WTC11 (cell line): ENCODE measurements around the gene IL5.

Experiments
- SMAD4 ChIP-seq: sonication (generic); formaldehyde crosslinking; IDR thresholded peaks from 2 replicates; pipeline ENCODE4 v1.8.0; 2022; ENCODE audit warnings: mild to moderate bottlenecking, missing genetic modification reagents
- TP53 ChIP-seq: sonication (generic); formaldehyde crosslinking; IDR thresholded peaks from 2 replicates; pipeline ENCODE4 v1.8.1; 2023; ENCODE audit warnings: mild to moderate bottlenecking, missing genetic modification reagents
- ZNF138 ChIP-seq: sonication (generic); formaldehyde crosslinking; conservative IDR thresholded peaks from 2 replicates; pipeline ENCODE4 v1.8.1; 2022; ENCODE audit warnings: mild to moderate bottlenecking, moderate library complexity, missing genetic modification reagents
- ZNF423 ChIP-seq: fragments of 250-450 bp; sonication (Bioruptor Pico); IDR thresholded peaks from 2 replicates; pipeline ENCODE4 v2.1.2; 2022; ENCODE audit warnings: mild to moderate bottlenecking, moderate library complexity
- TF ChIP-seq, protein P1 (sequence below): sonication (generic); formaldehyde crosslinking; conservative IDR thresholded peaks from 2 replicates; pipeline ENCODE4 v1.8.1; 2022; ENCODE audit warnings: mild to moderate bottlenecking, missing genetic modification reagents
- TF ChIP-seq, protein P2 (sequence below): fragments of 200-600 bp; IDR thresholded peaks from 2 replicates; pipeline ENCODE4 v1.8.0; 2022; ENCODE audit warnings: antibody characterized with exemption
- TF ChIP-seq, protein P3 (sequence below): sonication (generic); formaldehyde crosslinking; IDR thresholded peaks from 2 replicates; pipeline ENCODE4 v1.8.1; 2022; ENCODE audit warnings: missing genetic modification reagents, borderline replicate concordance
- TF ChIP-seq, protein P4 (sequence below): sonication (generic); formaldehyde crosslinking; IDR thresholded peaks from 2 replicates; pipeline ENCODE4 v1.8.1; 2022; ENCODE audit warnings: mild to moderate bottlenecking, missing genetic modification reagents, moderate library complexity, borderline replicate concordance

DNA sequence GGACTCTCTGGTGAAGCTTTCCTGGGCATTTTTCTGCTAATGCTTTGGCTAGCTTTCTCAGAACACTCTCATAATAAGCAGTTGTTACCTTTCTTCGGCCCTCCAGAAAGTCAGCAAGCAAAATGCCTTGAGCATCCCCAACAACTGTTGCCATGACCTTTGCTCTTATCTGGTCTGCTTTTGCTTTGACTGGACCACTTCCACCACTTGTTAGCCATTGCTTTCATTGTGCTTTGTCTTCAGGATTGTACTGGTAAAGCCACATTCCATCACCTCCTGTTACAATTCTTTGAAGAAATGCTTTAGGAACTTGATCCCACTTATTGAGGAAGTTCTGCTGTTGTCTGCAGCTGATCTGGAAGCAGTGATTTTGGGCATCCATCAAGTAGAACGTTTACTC, 49.2 kb upstream of the IL5 start:
- TF ChIP-seq, protein P1, sequence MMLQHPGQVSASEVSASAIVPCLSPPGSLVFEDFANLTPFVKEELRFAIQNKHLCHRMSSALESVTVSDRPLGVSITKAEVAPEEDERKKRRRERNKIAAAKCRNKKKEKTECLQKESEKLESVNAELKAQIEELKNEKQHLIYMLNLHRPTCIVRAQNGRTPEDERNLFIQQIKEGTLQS = no peak
- TF ChIP-seq ZNF423 (CRISPR knock-in tag) (no peak), TP53 (CRISPR knock-in tag) (no peak), ZNF138 (CRISPR knock-in tag) (no peak), SMAD4 (CRISPR knock-in tag) (no peak)
- TF ChIP-seq, protein P2, sequence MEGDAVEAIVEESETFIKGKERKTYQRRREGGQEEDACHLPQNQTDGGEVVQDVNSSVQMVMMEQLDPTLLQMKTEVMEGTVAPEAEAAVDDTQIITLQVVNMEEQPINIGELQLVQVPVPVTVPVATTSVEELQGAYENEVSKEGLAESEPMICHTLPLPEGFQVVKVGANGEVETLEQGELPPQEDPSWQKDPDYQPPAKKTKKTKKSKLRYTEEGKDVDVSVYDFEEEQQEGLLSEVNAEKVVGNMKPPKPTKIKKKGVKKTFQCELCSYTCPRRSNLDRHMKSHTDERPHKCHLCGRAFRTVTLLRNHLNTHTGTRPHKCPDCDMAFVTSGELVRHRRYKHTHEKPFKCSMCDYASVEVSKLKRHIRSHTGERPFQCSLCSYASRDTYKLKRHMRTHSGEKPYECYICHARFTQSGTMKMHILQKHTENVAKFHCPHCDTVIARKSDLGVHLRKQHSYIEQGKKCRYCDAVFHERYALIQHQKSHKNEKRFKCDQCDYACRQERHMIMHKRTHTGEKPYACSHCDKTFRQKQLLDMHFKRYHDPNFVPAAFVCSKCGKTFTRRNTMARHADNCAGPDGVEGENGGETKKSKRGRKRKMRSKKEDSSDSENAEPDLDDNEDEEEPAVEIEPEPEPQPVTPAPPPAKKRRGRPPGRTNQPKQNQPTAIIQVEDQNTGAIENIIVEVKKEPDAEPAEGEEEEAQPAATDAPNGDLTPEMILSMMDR = no peak
- TF ChIP-seq, protein P3, sequence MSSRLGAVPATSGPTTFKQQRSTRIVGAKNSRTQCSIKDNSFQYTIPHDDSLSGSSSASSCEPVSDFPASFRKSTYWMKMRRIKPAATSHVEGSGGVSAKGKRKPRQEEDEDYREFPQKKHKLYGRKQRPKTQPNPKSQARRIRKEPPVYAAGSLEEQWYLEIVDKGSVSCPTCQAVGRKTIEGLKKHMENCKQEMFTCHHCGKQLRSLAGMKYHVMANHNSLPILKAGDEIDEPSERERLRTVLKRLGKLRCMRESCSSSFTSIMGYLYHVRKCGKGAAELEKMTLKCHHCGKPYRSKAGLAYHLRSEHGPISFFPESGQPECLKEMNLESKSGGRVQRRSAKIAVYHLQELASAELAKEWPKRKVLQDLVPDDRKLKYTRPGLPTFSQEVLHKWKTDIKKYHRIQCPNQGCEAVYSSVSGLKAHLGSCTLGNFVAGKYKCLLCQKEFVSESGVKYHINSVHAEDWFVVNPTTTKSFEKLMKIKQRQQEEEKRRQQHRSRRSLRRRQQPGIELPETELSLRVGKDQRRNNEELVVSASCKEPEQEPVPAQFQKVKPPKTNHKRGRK (CRISPR knock-in tag) = no peak
- TF ChIP-seq, protein P4, sequence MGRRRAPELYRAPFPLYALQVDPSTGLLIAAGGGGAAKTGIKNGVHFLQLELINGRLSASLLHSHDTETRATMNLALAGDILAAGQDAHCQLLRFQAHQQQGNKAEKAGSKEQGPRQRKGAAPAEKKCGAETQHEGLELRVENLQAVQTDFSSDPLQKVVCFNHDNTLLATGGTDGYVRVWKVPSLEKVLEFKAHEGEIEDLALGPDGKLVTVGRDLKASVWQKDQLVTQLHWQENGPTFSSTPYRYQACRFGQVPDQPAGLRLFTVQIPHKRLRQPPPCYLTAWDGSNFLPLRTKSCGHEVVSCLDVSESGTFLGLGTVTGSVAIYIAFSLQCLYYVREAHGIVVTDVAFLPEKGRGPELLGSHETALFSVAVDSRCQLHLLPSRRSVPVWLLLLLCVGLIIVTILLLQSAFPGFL (CRISPR knock-in tag) = no peak
